Measurements from ENCODE around the gene CNTN6. TPM values are rescaled to one million over a fixed set of nuclear protein-coding genes. Genes with fewer than 3 reads are reported as not detected.
"Not testable (repeated sequence)": the region's sequence is repeated elsewhere in the genome, so short reads cannot be mapped to it uniquely, and the experiment has no call there.

CNTN6 gene
- total RNA-seq, 1 donor from 2014 or later, result 0.12 TPM

- DNase-seq (ENCODE audit: low read depth), result no peak
- no peak for TF ChIP-seq CTCF (conservative IDR thresholded peaks at IDR 0.05; ENCODE audit: low read depth, low read length)
- no peak overlapping the region for H3K4me3 ChIP-seq (ENCODE audit: low read depth, low read length)
Observed at GRCh38 chr3:1365528-1365927, 272.7 kb downstream of the CNTN6 start.

- H3K4me3 ChIP-seq (ENCODE audit: low read depth, low read length), result no peak overlapping the region
- TF ChIP-seq CTCF (conservative IDR thresholded peaks at IDR 0.05; ENCODE audit: low read depth, low read length), result no peak
- DNase-seq (ENCODE audit: low read depth), result no peak
Observed at GRCh38 chr3:1374471-1374870, 281.6 kb downstream of the CNTN6 start.

DNA sequence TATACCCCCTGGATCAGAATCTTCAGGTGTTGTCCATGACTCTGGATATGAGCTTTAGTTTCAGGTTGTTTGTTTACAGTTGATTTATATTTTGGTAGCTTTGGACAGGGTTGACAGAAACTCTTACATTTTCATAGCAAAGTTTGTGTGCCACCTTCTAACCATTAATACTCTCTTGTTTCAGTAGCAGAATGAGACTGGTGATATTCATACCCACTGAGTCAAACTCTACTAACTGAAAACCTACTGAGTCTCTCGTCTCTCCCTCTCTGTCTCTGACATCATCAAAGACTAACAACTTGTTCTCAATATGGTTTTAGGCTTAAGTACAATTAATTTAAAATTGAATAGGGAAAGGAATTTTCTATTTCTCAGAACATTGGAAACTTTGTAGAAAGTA, 282.3 kb downstream of the CNTN6 start:
- no peak overlapping the region for H3K4me3 ChIP-seq (ENCODE audit: low read depth, low read length)
- DNase-seq (ENCODE audit: low read depth), result no peak
- TF ChIP-seq CTCF (conservative IDR thresholded peaks at IDR 0.05; ENCODE audit: low read depth, low read length), result no peak

- TF ChIP-seq CTCF (conservative IDR thresholded peaks at IDR 0.05; ENCODE audit: low read depth, low read length), result no peak
- no peak for DNase-seq (ENCODE audit: low read depth)
- H3K4me3 ChIP-seq (ENCODE audit: low read depth, low read length), result no peak overlapping the region
Observed at GRCh38 chr3:1380926-1381646, 288.3 kb downstream of the CNTN6 start.

GRCh38 chr3:1381647-1382036, 288.8 kb downstream of the CNTN6 start:
- DNase-seq (ENCODE audit: low read depth), result no peak
- TF ChIP-seq CTCF (conservative IDR thresholded peaks at IDR 0.05; ENCODE audit: low read depth, low read length), result no peak
- no peak overlapping the region for H3K4me3 ChIP-seq (ENCODE audit: low read depth, low read length)

- H3K4me3 ChIP-seq (ENCODE audit: low read depth, low read length); DNase-seq (ENCODE audit: low read depth): not testable (repeated sequence)
Observed at GRCh38 chr3:1387396-1387905, 294.6 kb downstream of the CNTN6 start.

- H3K4me3 ChIP-seq (ENCODE audit: low read depth, low read length), result no peak overlapping the region
- DNase-seq (ENCODE audit: low read depth), result no peak
- no peak for TF ChIP-seq CTCF (conservative IDR thresholded peaks at IDR 0.05; ENCODE audit: low read depth, low read length)
Observed at GRCh38 chr3:1394188-1394587, 301.4 kb downstream of the CNTN6 start.
